ENCODE data around the gene BNC1.

Gene BNC1

GRCh38 chr15:83322061-83322460 is 37.6 kb upstream of the BNC1 start:
- H3K4me3 ChIP-seq (ENCODE audit: low read depth, low read length) = no peak overlapping the region
- no peak for DNase-seq (ENCODE audit: low read depth)
- TF ChIP-seq, protein P1, sequence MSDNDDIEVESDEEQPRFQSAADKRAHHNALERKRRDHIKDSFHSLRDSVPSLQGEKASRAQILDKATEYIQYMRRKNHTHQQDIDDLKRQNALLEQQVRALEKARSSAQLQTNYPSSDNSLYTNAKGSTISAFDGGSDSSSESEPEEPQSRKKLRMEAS (IDR thresholded peaks at IDR 0.05; ENCODE audit: low read depth, low read length) = no peak
- TF ChIP-seq CTCF (IDR thresholded peaks at IDR 0.05; ENCODE audit: low read depth, low read length) (no peak), MYC (IDR thresholded peaks at IDR 0.05; ENCODE audit: low read depth, low read length) (no peak), POLR2A (IDR thresholded peaks at IDR 0.05; ENCODE audit: extremely low read depth, insufficient read length) (no peak)

DNA sequence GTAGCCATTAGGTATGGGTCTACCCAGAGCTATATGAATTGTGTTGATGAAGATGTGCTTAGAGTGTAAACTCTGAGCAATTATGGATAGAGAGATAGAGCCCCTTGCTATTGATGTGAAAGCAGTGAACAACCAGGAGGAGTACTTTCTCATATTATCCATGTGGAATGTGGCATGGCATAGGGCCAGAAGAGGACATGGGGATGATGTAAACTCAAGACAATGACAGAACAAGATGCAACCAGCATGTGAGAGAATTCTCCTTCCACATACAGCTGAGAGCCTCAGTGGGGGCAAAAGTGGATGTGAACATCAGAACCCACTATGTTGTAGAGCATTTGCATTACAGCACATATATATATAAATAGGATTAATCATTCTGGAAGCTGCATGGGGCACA is 36.4 kb upstream of the BNC1 start:
- no peak for DNase-seq (ENCODE audit: low read depth)
- H3K4me3 ChIP-seq (ENCODE audit: low read depth, low read length) = no peak overlapping the region
- TF ChIP-seq POLR2A (IDR thresholded peaks at IDR 0.05; ENCODE audit: extremely low read depth, insufficient read length) = no peak
- TF ChIP-seq MYC (IDR thresholded peaks at IDR 0.05; ENCODE audit: low read depth, low read length) = no peak
- TF ChIP-seq, protein P1 (IDR thresholded peaks at IDR 0.05; ENCODE audit: low read depth, low read length) = no peak
- TF ChIP-seq CTCF (IDR thresholded peaks at IDR 0.05; ENCODE audit: low read depth, low read length) = no peak

- H3K4me3 ChIP-seq (ENCODE audit: low read depth, low read length) = no peak overlapping the region
- TF ChIP-seq POLR2A (IDR thresholded peaks at IDR 0.05; ENCODE audit: extremely low read depth, insufficient read length) (no peak), CTCF (IDR thresholded peaks at IDR 0.05; ENCODE audit: low read depth, low read length) (no peak), MYC (IDR thresholded peaks at IDR 0.05; ENCODE audit: low read depth, low read length) (no peak)
- TF ChIP-seq, protein P1 (IDR thresholded peaks at IDR 0.05; ENCODE audit: low read depth, low read length) = no peak
- DNase-seq (ENCODE audit: low read depth) = no peak
Measured at GRCh38 chr15:83320404-83320803, 35.9 kb upstream of the BNC1 start.

DNA sequence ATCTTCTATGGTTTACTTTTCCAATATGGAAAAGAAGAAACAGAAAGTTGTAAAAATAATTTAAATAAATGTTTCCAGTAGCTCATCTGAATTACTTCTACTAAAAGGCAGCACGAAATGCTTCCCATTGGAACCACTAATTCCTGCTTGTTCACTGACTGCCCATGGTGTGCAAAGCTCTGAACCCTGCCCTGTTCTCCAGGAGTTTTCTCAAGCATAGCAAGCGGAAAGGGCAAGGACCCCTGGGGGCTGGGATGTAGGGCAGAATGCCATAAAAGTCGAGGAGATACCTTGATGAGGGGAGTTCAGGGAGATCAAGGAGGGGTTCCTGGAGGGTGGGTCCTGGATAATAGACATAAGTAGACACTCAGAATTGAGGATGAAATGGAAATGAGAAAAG is 35.3 kb upstream of the BNC1 start:
- no peak overlapping the region for H3K4me3 ChIP-seq (ENCODE audit: low read depth, low read length)
- DNase-seq (ENCODE audit: low read depth) = no peak
- no peak for TF ChIP-seq MYC (IDR thresholded peaks at IDR 0.05; ENCODE audit: low read depth, low read length)
- no peak for TF ChIP-seq POLR2A (IDR thresholded peaks at IDR 0.05; ENCODE audit: extremely low read depth, insufficient read length)
- TF ChIP-seq CTCF (IDR thresholded peaks at IDR 0.05; ENCODE audit: low read depth, low read length) = no peak
- TF ChIP-seq, protein P1 (IDR thresholded peaks at IDR 0.05; ENCODE audit: low read depth, low read length) = no peak

- no peak for DNase-seq (ENCODE audit: low read depth)
- no peak overlapping the region for H3K4me3 ChIP-seq (ENCODE audit: low read depth, low read length)
- no peak for TF ChIP-seq CTCF (IDR thresholded peaks at IDR 0.05; ENCODE audit: low read depth, low read length)
- TF ChIP-seq, protein P1 (IDR thresholded peaks at IDR 0.05; ENCODE audit: low read depth, low read length) = no peak
- TF ChIP-seq MYC (IDR thresholded peaks at IDR 0.05; ENCODE audit: low read depth, low read length) = no peak
Measured at GRCh38 chr15:83318861-83319415, 34.5 kb upstream of the BNC1 start.

Measured in NB4 (cell line).